Skeletal muscle satellite cell (primary cell): ENCODE data around the gene MMD2.
"Not testable (repeated sequence)": the region's sequence is repeated elsewhere in the genome, so short reads cannot be mapped to it uniquely, and the experiment has no call there.

ENCODE experiments used
- H3K27me3 ChIP-seq: 2 replicates; pipeline ENCODE4 v1.7.0; 2013; ENCODE audit warnings: low read length; ENCODE audit not compliant: control insufficient read depth, insufficient read depth
- H3K36me3 ChIP-seq: 2 replicates; pipeline ENCODE4 v1.7.0; 2013; ENCODE audit warnings: mild to moderate bottlenecking, control low read depth, low read length; ENCODE audit not compliant: insufficient read depth
- H3K4me1 ChIP-seq: 2 replicates; pipeline ENCODE4 v1.7.0; 2013; ENCODE audit warnings: low read length; ENCODE audit not compliant: control insufficient read depth, insufficient read depth
- H3K4me2 ChIP-seq: 2 replicates; pipeline ENCODE4 v1.7.0; 2013; ENCODE audit warnings: mild to moderate bottlenecking, low read length
- H3K4me3 ChIP-seq: 2 replicates; pipeline ENCODE4 v1.7.0; 2013; ENCODE audit warnings: low read length
- H3K9ac ChIP-seq: 2 replicates; pipeline ENCODE4 v1.7.0; 2013; ENCODE audit warnings: mild to moderate bottlenecking, low read depth, low read length, moderate library complexity
- H3K9me3 ChIP-seq: replicated peaks from 2 replicates; pipeline ENCODE4 v1.7.0; 2013; ENCODE audit warnings: mild to moderate bottlenecking, control low read depth, low read length

The MMD2 gene

DNA sequence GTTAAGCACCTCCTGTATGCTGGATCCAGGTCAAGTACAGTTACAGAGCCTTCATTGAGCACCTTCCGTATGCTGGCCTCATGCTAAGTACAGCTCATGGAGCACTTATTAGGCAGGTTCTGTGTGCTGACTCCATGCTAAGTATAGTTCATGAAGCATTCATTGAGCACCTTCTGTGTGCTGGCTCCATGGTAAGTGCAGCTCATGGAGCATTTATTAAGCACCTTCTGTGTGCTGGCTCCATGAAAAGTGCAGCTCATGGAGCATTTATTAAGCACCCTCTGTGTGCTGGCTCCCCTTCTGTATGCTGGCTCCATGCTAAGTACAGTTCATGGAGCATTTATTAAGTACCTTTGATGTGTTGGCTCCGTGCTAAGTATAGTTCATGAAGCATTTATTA is 30.5 kb downstream of the MMD2 start:
- Histone ChIP-seq H3K9me3 (no peaks in the 10 kb centered on the region), H3K4me1 (no peaks in the 10 kb centered on the region), H3K36me3 (no peaks in the 10 kb centered on the region), H3K9ac (no peak overlapping the region), H3K4me2 (no peak overlapping the region), H3K4me3 (no peak overlapping the region), H3K27me3 (peaks cover 7% of the 10 kb centered on the region)

DNA sequence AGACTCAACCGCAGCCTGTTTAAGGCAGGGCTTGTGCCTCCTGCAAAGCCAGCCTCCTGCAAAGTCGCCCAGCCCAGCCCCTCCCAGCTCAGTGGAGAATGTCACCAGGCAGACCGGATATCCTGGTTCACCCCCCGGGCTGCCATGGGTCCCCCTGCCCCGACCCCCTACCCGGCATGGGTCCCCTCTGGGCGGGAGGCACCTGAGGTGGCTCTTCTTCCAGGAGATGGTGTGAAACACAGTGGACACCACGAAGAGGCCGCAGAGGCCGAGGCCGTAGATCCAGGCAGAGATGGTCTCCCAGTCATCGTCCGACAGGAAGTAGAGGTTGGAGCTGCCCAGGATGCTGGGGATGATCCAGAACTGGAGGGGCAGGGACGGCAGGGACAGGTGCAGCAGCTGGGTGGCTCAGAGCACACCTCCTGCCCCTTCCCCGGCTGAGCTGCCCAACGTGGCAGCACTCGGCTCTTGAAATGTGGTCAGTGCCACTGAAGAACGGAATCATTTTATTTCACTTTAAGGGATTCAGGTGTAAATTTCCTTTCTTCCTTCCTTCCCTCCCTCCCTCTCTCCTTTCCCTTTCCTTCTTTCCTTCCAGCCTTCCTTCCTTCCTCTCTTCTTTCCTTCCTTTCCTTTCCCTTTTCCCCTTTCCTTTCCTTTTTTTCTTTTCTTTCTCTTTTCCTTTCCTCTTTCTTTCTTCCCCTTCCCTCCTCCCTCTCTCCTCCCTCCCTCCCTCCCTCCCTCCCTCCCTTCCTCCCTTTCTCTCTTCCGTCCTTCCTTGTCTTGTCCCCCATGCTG is 38.8 kb downstream of the MMD2 start:
- H3K4me1 ChIP-seq = no peaks in the 10 kb centered on the region
- H3K9ac ChIP-seq = no peak overlapping the region
- H3K36me3 ChIP-seq = no peaks in the 10 kb centered on the region
- H3K9me3 ChIP-seq = peaks cover 5% of the 10 kb centered on the region
- H3K4me3 ChIP-seq = no peak overlapping the region
- H3K4me2 ChIP-seq = no peak overlapping the region
- H3K27me3 ChIP-seq = no peaks in the 10 kb centered on the region

DNA sequence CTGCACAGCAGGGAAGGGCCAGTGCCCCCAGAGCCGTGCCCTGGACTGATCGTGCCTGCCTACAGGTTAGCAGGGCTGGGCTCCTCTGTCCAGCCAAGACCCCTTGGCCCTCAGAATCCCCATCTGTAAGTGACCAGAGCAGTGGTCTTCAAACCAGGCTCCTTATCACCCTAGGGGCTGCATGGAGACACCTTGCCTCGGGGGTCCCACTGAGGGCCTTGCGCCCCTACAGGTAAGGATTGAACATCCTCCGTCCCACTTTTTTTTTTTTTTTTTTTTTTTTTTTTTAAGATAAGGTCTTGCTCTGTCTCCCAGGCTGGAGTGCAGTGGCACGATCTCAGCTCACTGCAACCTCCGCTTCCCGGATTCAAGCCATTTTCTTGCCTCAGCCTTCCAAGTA is 42.9 kb downstream of the MMD2 start:
- no peak overlapping the region for H3K9ac ChIP-seq
- peaks cover 5% of the 10 kb centered on the region for H3K9me3 ChIP-seq
- no peak overlapping the region for H3K4me2 ChIP-seq
- H3K27me3 ChIP-seq = no peaks in the 10 kb centered on the region
- no peaks in the 10 kb centered on the region for H3K4me1 ChIP-seq
- H3K4me3 ChIP-seq = no peak overlapping the region
- H3K36me3 ChIP-seq = no peaks in the 10 kb centered on the region

DNA sequence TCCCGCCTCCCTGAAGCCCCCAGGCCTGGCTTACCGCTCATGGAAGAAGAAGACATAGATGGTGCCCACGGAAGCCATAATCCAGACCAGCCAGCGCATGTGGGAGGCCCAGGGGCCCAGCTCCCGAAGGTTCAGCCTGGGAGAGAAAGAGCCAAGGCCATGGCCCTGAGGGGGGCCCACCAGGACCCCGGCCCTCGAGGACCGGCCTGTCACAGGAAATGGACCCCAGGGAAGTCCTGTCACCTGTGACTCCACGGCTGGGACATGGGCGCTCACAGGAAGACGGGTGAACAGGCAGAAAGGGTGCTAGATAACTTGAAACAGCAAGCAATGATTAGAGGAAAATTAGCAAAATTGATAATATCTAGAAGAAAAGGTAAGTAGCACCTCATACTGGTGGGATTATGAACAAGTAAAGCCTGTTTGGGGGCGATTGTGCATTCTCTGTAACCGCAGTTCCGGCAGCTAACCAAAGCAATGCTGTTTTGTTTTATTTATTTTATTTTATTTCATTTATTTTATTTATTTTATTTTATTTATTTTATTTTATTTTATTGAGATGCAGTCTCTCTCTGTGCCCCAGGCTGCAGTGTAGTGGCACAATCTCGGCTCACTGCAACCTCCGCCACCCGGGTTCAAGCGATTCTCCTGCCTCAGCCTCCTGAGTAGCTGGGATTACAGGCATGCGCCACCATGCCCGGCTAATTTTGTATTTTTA is 47.7 kb downstream of the MMD2 start:
- Histone ChIP-seq H3K9ac (no peak overlapping the region), H3K4me3 (no peak overlapping the region), H3K27me3 (peaks cover 11% of the 10 kb centered on the region), H3K9me3 (no peaks in the 10 kb centered on the region), H3K4me1 (no peaks in the 10 kb centered on the region), H3K4me2 (no peak overlapping the region), H3K36me3 (no peaks in the 10 kb centered on the region)

DNA sequence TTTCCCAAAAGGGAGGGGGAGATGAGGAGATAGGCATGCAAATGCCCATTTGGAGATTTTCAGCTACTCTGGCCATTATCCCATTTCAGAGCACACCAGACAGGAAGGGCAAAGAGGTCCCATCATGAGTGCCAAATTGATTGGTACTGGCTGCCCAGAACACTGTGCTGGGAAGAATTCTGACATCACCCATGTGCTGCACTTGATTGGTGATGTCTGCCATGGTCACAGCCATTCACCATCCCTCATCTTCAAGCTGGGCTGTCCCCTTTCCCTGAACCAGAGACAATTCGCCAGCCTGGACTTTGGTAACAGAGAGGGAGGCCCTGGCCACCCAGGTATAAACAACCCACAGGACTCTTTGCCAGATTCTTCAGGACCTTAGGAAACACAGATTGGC is 52.3 kb downstream of the MMD2 start:
- Histone ChIP-seq H3K9me3 (no peaks in the 10 kb centered on the region), H3K4me3 (no peak overlapping the region), H3K9ac (no peak overlapping the region), H3K4me2 (no peak overlapping the region), H3K36me3 (no peaks in the 10 kb centered on the region), H3K4me1 (no peaks in the 10 kb centered on the region), H3K27me3 (peaks cover 21% of the 10 kb centered on the region)

DNA sequence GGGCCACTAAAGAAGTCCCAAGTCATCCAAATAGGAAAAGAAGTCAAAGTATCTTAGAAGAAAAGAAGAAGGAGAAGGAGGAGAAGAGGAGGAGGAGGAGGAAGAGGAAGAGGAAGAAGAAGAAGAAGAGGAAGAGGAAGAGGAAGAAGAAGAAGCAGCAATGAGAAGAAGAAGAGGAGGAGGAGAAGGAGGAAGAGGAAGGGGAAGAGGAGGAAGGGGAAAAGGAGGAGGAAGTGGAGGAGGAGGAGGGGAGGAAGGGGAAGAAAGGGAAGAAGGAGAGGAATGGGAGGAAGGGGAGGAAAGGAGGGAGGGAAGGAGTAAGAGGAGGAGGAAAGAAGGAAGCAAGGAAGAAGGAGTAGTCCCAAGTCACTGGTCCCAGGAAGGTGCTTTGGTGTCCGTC is 53.8 kb downstream of the MMD2 start:
- no peaks in the 10 kb centered on the region for H3K36me3 ChIP-seq
- no peak overlapping the region for H3K9ac ChIP-seq
- H3K4me3 ChIP-seq = no peak overlapping the region
- peaks cover 25% of the 10 kb centered on the region for H3K27me3 ChIP-seq
- H3K9me3 ChIP-seq = no peaks in the 10 kb centered on the region
- no peaks in the 10 kb centered on the region for H3K4me1 ChIP-seq
- H3K4me2 ChIP-seq = no peak overlapping the region

DNA sequence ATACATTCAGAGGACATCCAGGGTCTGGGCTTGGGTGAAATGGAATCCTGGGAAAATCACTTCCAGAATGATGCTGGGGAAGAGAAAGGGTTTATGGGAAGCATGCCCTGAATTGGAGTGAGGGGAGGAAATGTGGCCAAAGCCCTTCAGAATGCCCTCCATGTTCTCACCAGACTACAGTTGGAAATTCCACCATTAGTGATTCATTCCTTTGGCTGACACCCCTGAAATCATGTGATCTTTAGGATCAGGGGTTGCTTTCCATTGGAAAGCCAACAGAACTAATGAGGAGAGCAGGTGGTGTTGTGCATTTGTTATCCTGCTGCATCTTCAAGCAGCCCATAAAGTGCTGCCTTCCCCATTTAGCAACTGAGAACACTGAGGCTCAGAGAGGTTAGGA is 54.6 kb downstream of the MMD2 start:
- Histone ChIP-seq H3K9me3 (no peaks in the 10 kb centered on the region), H3K36me3 (no peaks in the 10 kb centered on the region), H3K27me3 (peaks cover 17% of the 10 kb centered on the region), H3K4me1 (no peaks in the 10 kb centered on the region), H3K4me2 (no peak overlapping the region), H3K9ac (no peak overlapping the region), H3K4me3 (no peak overlapping the region)

DNA sequence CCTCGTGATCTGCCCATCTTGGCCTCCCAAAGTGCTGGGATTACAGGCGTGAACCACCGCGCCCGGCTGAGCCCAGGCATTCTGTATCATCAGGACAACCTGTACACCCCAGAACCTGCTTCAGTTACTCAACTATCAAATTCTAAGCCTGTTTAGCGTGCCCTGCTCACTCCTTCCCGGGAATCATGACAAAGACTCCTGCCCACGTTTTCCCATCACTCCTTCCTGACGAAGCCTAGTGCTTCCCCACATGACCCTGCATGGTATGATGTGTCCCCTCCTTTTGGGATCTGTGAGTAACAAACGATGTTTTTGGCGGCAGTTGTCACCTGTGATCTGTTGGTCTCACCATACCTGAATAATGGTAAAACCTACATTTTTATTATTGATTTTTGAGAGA is 63.2 kb downstream of the MMD2 start:
- H3K4me2 ChIP-seq = no peak overlapping the region
- no peak overlapping the region for H3K9ac ChIP-seq
- H3K27me3 ChIP-seq = peaks cover 8% of the 10 kb centered on the region
- H3K4me1 ChIP-seq = no peaks in the 10 kb centered on the region
- H3K9me3 ChIP-seq = no peaks in the 10 kb centered on the region
- H3K36me3 ChIP-seq = no peaks in the 10 kb centered on the region
- H3K4me3 ChIP-seq = no peak overlapping the region

DNA sequence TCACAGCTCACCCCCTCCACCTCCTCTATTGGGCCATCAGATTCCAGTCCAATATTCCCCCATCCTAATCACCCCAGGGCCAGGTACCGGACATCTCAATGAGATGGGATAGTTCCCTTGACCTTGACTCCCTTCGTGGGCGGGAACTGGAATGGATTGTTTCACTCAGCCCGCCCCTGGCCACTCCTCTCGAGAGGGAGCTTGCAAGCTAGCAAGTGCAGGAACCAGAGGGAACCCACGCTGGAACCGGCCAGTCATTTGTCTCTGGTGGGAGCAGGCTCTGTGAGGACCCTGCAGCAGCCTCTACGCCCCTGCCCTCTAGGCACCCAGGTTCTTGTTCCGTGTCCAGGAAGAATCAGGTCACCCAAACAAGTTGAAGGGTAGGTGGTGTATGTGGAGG is 64.5 kb downstream of the MMD2 start:
- Histone ChIP-seq H3K9ac (no peak overlapping the region), H3K4me1 (no peaks in the 10 kb centered on the region), H3K27me3 (peaks cover 8% of the 10 kb centered on the region), H3K4me3 (no peak overlapping the region), H3K36me3 (no peaks in the 10 kb centered on the region), H3K4me2 (no peak overlapping the region), H3K9me3 (no peaks in the 10 kb centered on the region)

DNA sequence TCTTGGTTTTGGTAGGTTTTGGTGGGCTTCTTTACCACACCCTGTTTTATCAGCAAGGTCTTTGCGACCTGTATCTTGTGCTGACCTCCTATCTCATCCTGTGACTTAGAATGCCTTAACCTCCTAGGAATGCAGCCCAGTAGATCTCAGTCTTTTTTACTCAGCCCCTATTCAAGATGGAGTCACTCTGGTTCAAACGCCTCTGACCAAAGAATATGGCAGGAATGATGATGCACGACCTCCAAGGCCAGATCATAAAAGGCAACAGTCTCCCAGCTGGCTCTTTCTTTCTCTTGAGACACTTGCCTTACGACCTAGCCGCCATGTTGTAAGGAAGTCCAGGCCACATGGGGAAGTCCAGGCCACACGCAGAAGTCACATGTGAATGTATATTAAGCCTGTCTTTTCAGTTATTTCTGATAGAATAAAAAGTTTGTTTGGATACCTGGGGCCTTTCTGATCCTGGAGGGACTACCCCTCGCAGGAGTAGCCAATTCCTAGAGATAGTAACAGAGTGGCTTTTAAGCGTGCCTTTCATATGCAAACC is 65.0 kb downstream of the MMD2 start:
- Histone ChIP-seq H3K27me3 (peaks cover 8% of the 10 kb centered on the region), H3K4me3 (no peak overlapping the region), H3K9ac (no peak overlapping the region), H3K9me3 (no peaks in the 10 kb centered on the region), H3K4me2 (no peak overlapping the region), H3K4me1 (no peaks in the 10 kb centered on the region), H3K36me3 (no peaks in the 10 kb centered on the region)

DNA sequence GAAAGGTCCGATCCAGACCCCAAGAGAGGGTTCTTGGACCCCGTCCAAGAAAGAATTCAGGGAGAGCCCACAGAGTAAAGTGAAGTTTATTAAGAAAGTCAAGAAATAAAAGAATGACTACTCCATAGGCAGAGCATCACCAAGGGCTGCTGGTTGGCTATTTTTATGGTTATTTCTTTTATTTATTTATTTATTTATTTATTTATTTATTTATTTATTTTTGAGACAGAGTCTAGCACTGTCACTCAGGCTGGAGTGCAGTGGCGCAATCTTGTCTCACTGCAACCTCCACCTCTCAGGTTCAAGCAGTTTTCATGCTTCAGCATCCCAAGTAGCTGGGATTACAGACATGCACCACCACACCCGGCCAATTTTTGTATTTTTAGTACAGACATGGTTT is 65.8 kb downstream of the MMD2 start:
- not testable (repeated sequence) for H3K27me3 ChIP-seq, H3K9ac ChIP-seq, H3K4me1 ChIP-seq, H3K9me3 ChIP-seq, H3K4me3 ChIP-seq, H3K4me2 ChIP-seq, H3K36me3 ChIP-seq

DNA sequence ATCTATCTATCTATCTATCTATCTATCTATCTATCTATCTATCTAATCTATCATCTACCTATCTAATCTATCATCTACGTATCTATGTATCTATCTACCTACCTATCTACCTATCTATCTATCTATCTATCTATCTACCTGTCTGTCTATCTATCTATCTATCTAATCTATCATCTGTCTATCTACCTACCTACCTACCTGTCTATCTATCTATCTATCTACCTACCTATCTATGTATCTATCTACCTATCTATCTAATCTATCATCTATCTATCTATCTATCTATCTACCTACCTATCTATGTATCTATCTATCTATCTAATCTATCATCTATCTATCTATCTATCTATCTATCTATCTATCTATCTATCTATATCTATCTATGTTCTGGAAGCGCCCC is 67.5 kb downstream of the MMD2 start:
- H3K9me3 ChIP-seq, H3K4me1 ChIP-seq, H3K4me2 ChIP-seq, H3K27me3 ChIP-seq, H3K36me3 ChIP-seq, H3K4me3 ChIP-seq, H3K9ac ChIP-seq: not testable (repeated sequence)
